Mammary epithelial cell (primary cell): ENCODE measurements around the gene MOGAT2.

ENCODE experiments used
- EZH2 ChIP-seq: IDR thresholded peaks from 2 replicates; pipeline ENCODE4 v1.6.1; 2012; ENCODE audit warnings: low read length, inconsistent platforms, borderline replicate concordance
- TF ChIP-seq, protein P1 (sequence below), 2 donors: IDR thresholded peaks in 1 of 2; conservative IDR thresholded peaks in 1 of 2; 2 replicates each; pipeline ENCODE4 v1.5.1; 2011 to 2012; ENCODE audit warnings: inconsistent platforms in 2 of 2, low read length in 2 of 2, mild to moderate bottlenecking in 2 of 2, control low read depth in 1 of 2, low read depth in 1 of 2; ENCODE audit not compliant: insufficient read depth in 1 of 2; ENCODE audit errors: extremely low read depth in 1 of 2

DNA sequence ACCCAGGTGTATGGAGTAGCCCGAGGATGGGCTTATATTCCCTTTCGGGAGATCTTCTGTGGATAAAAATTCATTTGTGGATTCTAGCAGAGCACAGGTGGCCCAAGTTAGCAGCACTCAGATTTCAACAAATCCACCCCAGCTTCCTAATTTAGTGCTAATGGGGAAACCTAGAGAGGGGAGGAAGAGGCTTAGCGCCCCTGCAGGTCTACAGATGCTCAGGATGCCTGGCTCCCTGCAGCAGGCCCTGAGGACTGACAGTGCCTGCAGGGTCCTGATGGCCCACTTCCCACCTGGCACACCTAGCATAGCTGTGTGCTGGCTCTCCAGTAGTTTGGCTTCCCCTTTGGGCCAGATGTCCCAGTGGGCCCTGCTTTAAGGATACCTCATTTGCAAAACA lies 57.4 kb downstream of the MOGAT2 start:
- TF ChIP-seq, protein P1, sequence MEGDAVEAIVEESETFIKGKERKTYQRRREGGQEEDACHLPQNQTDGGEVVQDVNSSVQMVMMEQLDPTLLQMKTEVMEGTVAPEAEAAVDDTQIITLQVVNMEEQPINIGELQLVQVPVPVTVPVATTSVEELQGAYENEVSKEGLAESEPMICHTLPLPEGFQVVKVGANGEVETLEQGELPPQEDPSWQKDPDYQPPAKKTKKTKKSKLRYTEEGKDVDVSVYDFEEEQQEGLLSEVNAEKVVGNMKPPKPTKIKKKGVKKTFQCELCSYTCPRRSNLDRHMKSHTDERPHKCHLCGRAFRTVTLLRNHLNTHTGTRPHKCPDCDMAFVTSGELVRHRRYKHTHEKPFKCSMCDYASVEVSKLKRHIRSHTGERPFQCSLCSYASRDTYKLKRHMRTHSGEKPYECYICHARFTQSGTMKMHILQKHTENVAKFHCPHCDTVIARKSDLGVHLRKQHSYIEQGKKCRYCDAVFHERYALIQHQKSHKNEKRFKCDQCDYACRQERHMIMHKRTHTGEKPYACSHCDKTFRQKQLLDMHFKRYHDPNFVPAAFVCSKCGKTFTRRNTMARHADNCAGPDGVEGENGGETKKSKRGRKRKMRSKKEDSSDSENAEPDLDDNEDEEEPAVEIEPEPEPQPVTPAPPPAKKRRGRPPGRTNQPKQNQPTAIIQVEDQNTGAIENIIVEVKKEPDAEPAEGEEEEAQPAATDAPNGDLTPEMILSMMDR (conservative IDR thresholded peaks at IDR 0.05 in 1 of 2, IDR thresholded peaks at IDR 0.05 in 1 of 2; ENCODE audit: extremely low read depth in 1 of 2, insufficient read depth in 1 of 2, low read depth in 1 of 2, low read length in 2 of 2): no peak
- TF ChIP-seq EZH2: no peak
